ENCODE measurements around the gene METTL6.

GRCh38 chr3:15409774-15410173, 17.6 kb downstream of the METTL6 start:
- TF ChIP-seq, protein P1, sequence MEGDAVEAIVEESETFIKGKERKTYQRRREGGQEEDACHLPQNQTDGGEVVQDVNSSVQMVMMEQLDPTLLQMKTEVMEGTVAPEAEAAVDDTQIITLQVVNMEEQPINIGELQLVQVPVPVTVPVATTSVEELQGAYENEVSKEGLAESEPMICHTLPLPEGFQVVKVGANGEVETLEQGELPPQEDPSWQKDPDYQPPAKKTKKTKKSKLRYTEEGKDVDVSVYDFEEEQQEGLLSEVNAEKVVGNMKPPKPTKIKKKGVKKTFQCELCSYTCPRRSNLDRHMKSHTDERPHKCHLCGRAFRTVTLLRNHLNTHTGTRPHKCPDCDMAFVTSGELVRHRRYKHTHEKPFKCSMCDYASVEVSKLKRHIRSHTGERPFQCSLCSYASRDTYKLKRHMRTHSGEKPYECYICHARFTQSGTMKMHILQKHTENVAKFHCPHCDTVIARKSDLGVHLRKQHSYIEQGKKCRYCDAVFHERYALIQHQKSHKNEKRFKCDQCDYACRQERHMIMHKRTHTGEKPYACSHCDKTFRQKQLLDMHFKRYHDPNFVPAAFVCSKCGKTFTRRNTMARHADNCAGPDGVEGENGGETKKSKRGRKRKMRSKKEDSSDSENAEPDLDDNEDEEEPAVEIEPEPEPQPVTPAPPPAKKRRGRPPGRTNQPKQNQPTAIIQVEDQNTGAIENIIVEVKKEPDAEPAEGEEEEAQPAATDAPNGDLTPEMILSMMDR (conservative IDR thresholded peaks at IDR 0.05; ENCODE audit: low read depth, low read length), result no peak
- TF ChIP-seq POLR2A (IDR thresholded peaks at IDR 0.05; ENCODE audit: low read depth, low read length) (no peak), RAD21 (IDR thresholded peaks at IDR 0.05; ENCODE audit: low read length) (no peak), MAFK (IDR thresholded peaks at IDR 0.05; ENCODE audit: low read depth, low read length) (no peak), CHD1 (IDR thresholded peaks at IDR 0.05; ENCODE audit: low read depth, low read length) (no peak)
